Liver (tissue), 2 donors: ENCODE measurements around the gene DHX35.

ENCODE experiments used
- CTCF ChIP-seq: fragments of 150-350 bp; IDR thresholded peaks from 2 replicates; pipeline ENCODE4 v1.5.1; 2017; ENCODE audit warnings: improper control_type of control experiment, low read depth, low read length; ENCODE audit not compliant: missing input control
- TF ChIP-seq, protein P1 (sequence below): IDR thresholded peaks from 2 replicates; pipeline ENCODE4 v1.6.1; 2016; ENCODE audit warnings: antibody characterized with exemption, mild to moderate bottlenecking
- donor health status: healthy.

- TF ChIP-seq, protein P1, sequence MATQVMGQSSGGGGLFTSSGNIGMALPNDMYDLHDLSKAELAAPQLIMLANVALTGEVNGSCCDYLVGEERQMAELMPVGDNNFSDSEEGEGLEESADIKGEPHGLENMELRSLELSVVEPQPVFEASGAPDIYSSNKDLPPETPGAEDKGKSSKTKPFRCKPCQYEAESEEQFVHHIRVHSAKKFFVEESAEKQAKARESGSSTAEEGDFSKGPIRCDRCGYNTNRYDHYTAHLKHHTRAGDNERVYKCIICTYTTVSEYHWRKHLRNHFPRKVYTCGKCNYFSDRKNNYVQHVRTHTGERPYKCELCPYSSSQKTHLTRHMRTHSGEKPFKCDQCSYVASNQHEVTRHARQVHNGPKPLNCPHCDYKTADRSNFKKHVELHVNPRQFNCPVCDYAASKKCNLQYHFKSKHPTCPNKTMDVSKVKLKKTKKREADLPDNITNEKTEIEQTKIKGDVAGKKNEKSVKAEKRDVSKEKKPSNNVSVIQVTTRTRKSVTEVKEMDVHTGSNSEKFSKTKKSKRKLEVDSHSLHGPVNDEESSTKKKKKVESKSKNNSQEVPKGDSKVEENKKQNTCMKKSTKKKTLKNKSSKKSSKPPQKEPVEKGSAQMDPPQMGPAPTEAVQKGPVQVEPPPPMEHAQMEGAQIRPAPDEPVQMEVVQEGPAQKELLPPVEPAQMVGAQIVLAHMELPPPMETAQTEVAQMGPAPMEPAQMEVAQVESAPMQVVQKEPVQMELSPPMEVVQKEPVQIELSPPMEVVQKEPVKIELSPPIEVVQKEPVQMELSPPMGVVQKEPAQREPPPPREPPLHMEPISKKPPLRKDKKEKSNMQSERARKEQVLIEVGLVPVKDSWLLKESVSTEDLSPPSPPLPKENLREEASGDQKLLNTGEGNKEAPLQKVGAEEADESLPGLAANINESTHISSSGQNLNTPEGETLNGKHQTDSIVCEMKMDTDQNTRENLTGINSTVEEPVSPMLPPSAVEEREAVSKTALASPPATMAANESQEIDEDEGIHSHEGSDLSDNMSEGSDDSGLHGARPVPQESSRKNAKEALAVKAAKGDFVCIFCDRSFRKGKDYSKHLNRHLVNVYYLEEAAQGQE: no peak
- TF ChIP-seq CTCF: no peak
Measured at GRCh38 chr20:39029364-39029763, 67.2 kb downstream of the DHX35 start.
